GM12892 (cell line): ENCODE results near the gene ATP2A1.

Source experiments
- POLR2A ChIP-seq: IDR thresholded peaks from 2 replicates; pipeline ENCODE4 v1.6.1; 2011; ENCODE audit warnings: low read depth, low read length, control low read depth
- TAF1 ChIP-seq: IDR thresholded peaks from 2 replicates; pipeline ENCODE4 v1.6.1; 2011; ENCODE audit warnings: low read depth, mild to moderate bottlenecking, control low read depth, low read length, borderline replicate concordance

GRCh38 chr16:28884045-28884444, 5.8 kb downstream of the ATP2A1 start:
- TF ChIP-seq TAF1 (no peak), POLR2A (no peak)
